SK-N-SH treated with all-trans-retinoic acid at 6 μM for 48 hours (cell line): ENCODE results near the gene BATF.
A peak's percentile ranks its signal among the peaks of the same experiment; 100 is the strongest.

Experiments
- ATAC-seq: fragments of 200-7000 bp; cut with Tn5 transposase; 3 replicates; pipeline ENCODE4 v1.9.1; 2020; ENCODE audit warnings: mild to moderate bottlenecking, moderate library complexity
- ARNTL ChIP-seq: fragments of 450-650 bp; formaldehyde crosslinking; IDR thresholded peaks from 2 replicates; pipeline ENCODE4 v1.5.0; 2020; ENCODE audit warnings: low read depth, mild to moderate bottlenecking, moderate library complexity, borderline replicate concordance
- BACH2 ChIP-seq: fragments of 250-450 bp; sonication (Bioruptor Pico); IDR thresholded peaks from 2 replicates; pipeline ENCODE4 v1.9.0; 2021; ENCODE audit warnings: mild to moderate bottlenecking, borderline replicate concordance
- CSDC2 ChIP-seq: fragments of 250-450 bp; sonication (Bioruptor Pico); IDR thresholded peaks from 2 replicates; pipeline ENCODE4 v1.5.0; 2020; ENCODE audit warnings: mild to moderate bottlenecking, moderate library complexity
- ESRRG ChIP-seq: fragments of 250-450 bp; sonication (Bioruptor Pico); IDR thresholded peaks from 2 replicates; pipeline ENCODE4 v1.6.1; 2021; ENCODE audit warnings: mild to moderate bottlenecking
- GLIS3 ChIP-seq: fragments of 250-450 bp; sonication (Bioruptor Pico); IDR thresholded peaks from 2 replicates; pipeline ENCODE4 v1.5.0; 2020; ENCODE audit warnings: mild to moderate bottlenecking, moderate library complexity
- ISL1 ChIP-seq: fragments of 250-450 bp; sonication (Bioruptor Pico); IDR thresholded peaks from 2 replicates; pipeline ENCODE4 v2.1.2; 2022; ENCODE audit warnings: mild to moderate bottlenecking, moderate library complexity
- OSR1 ChIP-seq: fragments of 250-450 bp; sonication (Bioruptor Pico); IDR thresholded peaks from 2 replicates; pipeline ENCODE4 v1.8.0; 2022; ENCODE audit warnings: moderate library complexity, mild to moderate bottlenecking, inconsistent platforms
- PPARA ChIP-seq: fragments of 250-450 bp; sonication (Bioruptor Pico); IDR thresholded peaks from 2 replicates; pipeline ENCODE4 v1.5.0; 2020; ENCODE audit warnings: mild to moderate bottlenecking, borderline replicate concordance
- RARB ChIP-seq: fragments of 250-450 bp; sonication (Bioruptor Pico); IDR thresholded peaks from 2 replicates; pipeline ENCODE4 v1.8.0; 2021; ENCODE audit warnings: mild to moderate bottlenecking, moderate library complexity
- SNAI2 ChIP-seq: fragments of 250-450 bp; sonication (Bioruptor Pico); IDR thresholded peaks from 2 replicates; pipeline ENCODE4 v1.5.0; 2020; ENCODE audit warnings: mild to moderate bottlenecking, moderate library complexity
- TOX ChIP-seq: fragments of 250-450 bp; sonication (Bioruptor Pico); IDR thresholded peaks from 2 replicates; pipeline ENCODE4 v1.8.0; 2021; ENCODE audit warnings: mild to moderate bottlenecking, moderate library complexity, borderline replicate concordance
- ZFP3 ChIP-seq: fragments of 250-450 bp; sonication (Bioruptor Pico); IDR thresholded peaks from 2 replicates; pipeline ENCODE4 v1.5.0; 2020; ENCODE audit warnings: mild to moderate bottlenecking, moderate library complexity
- ZFP30 ChIP-seq: fragments of 450-650 bp; formaldehyde crosslinking; IDR thresholded peaks from 2 replicates; pipeline ENCODE4 v1.5.0; 2022; ENCODE audit warnings: mild to moderate bottlenecking, moderate library complexity
- ZNF565 ChIP-seq: fragments of 450-650 bp; formaldehyde crosslinking; conservative IDR thresholded peaks from 2 replicates; pipeline ENCODE4 v1.5.0; 2020; ENCODE audit warnings: low read depth, mild to moderate bottlenecking, moderate library complexity
- ZNF70 ChIP-seq: fragments of 450-650 bp; formaldehyde crosslinking; IDR thresholded peaks from 2 replicates; pipeline ENCODE4 v1.5.0; 2020; ENCODE audit warnings: mild to moderate bottlenecking, moderate library complexity
- ZNF8 ChIP-seq: fragments of 450-650 bp; formaldehyde crosslinking; IDR thresholded peaks from 2 replicates; pipeline ENCODE4 v1.5.0; 2020; ENCODE audit warnings: mild to moderate bottlenecking, moderate library complexity
- TF ChIP-seq, protein P1 (sequence below): fragments of 250-450 bp; sonication (Bioruptor Pico); IDR thresholded peaks from 2 replicates; pipeline ENCODE4 v1.8.0; 2021; ENCODE audit warnings: low read depth, mild to moderate bottlenecking, moderate library complexity, borderline replicate concordance
- TF ChIP-seq, protein P2 (sequence below): fragments of 250-450 bp; sonication (Bioruptor Pico); IDR thresholded peaks from 2 replicates; pipeline ENCODE4 v1.5.1; 2020; ENCODE audit warnings: low read depth, mild to moderate bottlenecking, moderate library complexity
- TF ChIP-seq, protein P3 (sequence below): fragments of 250-450 bp; sonication (Bioruptor Pico); IDR thresholded peaks from 2 replicates; pipeline ENCODE4 v1.5.0; 2020; ENCODE audit warnings: mild to moderate bottlenecking, moderate library complexity
- TF ChIP-seq, protein P4 (sequence below): fragments of 250-450 bp; sonication (Bioruptor Pico); IDR thresholded peaks from 2 replicates; pipeline ENCODE4 v1.5.1; 2021; ENCODE audit warnings: mild to moderate bottlenecking, moderate library complexity

BATF gene

DNA sequence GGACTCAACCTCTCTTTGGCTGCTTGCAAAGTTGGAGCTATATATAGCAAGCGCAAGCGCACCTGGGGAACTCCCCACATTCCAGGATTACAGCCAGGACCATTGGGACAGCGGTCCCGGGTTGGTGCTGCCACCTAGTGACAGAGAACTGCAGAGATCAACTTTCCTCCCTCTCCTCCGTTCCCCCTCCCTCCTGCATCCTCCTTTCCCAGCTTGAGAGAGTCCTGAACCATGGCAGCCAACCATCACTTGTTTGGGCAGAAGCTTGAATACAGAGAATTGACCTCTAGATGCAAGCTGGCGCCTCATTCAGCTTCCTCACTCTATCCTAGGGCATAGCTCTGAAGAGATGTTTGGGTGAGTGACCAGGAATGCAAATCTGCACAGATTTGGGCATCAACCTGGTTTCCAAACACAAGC lies 38.8 kb downstream of the BATF start:
- peak; percentile 96 for ATAC-seq
- TF ChIP-seq ESRRG (CRISPR knock-in tag) (no peak), ZFP3 (CRISPR knock-in tag) (no peak)
- TF ChIP-seq, protein P1, sequence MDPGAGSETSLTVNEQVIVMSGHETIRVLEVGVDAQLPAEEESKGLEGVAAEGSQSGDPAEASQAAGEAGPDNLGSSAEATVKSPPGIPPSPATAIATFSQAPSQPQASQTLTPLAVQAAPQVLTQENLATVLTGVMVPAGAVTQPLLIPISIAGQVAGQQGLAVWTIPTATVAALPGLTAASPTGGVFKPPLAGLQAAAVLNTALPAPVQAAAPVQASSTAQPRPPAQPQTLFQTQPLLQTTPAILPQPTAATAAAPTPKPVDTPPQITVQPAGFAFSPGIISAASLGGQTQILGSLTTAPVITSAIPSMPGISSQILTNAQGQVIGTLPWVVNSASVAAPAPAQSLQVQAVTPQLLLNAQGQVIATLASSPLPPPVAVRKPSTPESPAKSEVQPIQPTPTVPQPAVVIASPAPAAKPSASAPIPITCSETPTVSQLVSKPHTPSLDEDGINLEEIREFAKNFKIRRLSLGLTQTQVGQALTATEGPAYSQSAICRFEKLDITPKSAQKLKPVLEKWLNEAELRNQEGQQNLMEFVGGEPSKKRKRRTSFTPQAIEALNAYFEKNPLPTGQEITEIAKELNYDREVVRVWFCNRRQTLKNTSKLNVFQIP (CRISPR knock-in tag): no peak

DNA sequence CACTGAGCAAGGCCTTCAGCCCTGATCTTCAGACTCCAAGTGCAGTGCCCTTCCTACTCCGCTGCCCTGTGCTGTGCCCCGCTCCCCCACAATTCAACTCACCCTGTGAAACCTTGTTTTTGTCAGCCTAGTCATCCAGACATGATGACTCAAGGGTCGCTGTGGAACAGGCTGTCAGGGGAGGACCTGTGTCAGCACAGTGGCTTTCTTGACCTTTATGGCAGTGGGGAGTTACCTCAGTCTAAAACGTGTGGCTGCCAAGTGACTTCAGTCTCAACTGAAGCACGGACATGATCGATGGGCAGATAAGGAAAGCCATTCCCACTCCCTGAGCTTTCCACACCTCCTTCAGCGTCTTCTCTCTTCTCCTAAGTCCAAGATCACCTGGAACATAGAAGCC lies 39.8 kb downstream of the BATF start:
- no peak for ATAC-seq
- no peak for TF ChIP-seq CSDC2 (CRISPR knock-in tag)
- TF ChIP-seq RARB (CRISPR knock-in tag): no peak

DNA sequence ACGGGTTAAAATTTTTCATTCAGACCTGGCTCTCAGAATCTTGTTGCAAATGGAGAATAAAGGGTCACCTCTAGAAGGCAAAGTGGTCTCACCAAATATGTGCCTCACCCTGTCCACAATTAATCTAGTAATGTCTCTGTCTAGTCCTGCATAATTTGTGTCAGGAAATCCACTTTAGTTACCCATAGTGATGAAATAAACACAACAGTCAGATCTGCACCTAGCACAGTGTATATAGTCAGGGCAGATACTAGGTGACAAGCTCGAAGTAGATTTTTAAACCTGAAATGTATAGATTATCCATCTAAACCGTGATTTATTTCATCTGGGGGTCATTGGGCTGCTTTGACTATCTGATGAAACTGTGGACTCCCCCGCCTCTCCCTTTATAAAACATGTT lies 40.2 kb downstream of the BATF start:
- no peak for ATAC-seq
- TF ChIP-seq, protein P2, sequence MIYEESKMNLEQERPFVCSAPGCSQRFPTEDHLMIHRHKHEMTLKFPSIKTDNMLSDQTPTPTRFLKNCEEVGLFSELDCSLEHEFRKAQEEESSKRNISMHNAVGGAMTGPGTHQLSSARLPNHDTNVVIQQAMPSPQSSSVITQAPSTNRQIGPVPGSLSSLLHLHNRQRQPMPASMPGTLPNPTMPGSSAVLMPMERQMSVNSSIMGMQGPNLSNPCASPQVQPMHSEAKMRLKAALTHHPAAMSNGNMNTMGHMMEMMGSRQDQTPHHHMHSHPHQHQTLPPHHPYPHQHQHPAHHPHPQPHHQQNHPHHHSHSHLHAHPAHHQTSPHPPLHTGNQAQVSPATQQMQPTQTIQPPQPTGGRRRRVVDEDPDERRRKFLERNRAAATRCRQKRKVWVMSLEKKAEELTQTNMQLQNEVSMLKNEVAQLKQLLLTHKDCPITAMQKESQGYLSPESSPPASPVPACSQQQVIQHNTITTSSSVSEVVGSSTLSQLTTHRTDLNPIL (CRISPR knock-in tag): no peak
- TF ChIP-seq, protein P3, sequence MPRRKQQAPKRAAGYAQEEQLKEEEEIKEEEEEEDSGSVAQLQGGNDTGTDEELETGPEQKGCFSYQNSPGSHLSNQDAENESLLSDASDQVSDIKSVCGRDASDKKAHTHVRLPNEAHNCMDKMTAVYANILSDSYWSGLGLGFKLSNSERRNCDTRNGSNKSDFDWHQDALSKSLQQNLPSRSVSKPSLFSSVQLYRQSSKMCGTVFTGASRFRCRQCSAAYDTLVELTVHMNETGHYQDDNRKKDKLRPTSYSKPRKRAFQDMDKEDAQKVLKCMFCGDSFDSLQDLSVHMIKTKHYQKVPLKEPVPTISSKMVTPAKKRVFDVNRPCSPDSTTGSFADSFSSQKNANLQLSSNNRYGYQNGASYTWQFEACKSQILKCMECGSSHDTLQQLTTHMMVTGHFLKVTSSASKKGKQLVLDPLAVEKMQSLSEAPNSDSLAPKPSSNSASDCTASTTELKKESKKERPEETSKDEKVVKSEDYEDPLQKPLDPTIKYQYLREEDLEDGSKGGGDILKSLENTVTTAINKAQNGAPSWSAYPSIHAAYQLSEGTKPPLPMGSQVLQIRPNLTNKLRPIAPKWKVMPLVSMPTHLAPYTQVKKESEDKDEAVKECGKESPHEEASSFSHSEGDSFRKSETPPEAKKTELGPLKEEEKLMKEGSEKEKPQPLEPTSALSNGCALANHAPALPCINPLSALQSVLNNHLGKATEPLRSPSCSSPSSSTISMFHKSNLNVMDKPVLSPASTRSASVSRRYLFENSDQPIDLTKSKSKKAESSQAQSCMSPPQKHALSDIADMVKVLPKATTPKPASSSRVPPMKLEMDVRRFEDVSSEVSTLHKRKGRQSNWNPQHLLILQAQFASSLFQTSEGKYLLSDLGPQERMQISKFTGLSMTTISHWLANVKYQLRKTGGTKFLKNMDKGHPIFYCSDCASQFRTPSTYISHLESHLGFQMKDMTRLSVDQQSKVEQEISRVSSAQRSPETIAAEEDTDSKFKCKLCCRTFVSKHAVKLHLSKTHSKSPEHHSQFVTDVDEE: no peak
- TF ChIP-seq CSDC2 (CRISPR knock-in tag) (no peak), ESRRG (CRISPR knock-in tag) (no peak), GLIS3 (CRISPR knock-in tag) (no peak), ZFP30 (no peak), PPARA (CRISPR knock-in tag) (no peak), ZNF565 (CRISPR knock-in tag) (no peak), ISL1 (CRISPR knock-in tag) (no peak), OSR1 (no peak), ZNF8 (CRISPR knock-in tag) (no peak)
- TF ChIP-seq, protein P4, sequence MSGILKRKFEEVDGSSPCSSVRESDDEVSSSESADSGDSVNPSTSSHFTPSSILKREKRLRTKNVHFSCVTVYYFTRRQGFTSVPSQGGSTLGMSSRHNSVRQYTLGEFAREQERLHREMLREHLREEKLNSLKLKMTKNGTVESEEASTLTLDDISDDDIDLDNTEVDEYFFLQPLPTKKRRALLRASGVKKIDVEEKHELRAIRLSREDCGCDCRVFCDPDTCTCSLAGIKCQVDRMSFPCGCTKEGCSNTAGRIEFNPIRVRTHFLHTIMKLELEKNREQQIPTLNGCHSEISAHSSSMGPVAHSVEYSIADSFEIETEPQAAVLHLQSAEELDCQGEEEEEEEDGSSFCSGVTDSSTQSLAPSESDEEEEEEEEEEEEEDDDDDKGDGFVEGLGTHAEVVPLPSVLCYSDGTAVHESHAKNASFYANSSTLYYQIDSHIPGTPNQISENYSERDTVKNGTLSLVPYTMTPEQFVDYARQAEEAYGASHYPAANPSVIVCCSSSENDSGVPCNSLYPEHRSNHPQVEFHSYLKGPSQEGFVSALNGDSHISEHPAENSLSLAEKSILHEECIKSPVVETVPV (CRISPR knock-in tag): no peak

DNA sequence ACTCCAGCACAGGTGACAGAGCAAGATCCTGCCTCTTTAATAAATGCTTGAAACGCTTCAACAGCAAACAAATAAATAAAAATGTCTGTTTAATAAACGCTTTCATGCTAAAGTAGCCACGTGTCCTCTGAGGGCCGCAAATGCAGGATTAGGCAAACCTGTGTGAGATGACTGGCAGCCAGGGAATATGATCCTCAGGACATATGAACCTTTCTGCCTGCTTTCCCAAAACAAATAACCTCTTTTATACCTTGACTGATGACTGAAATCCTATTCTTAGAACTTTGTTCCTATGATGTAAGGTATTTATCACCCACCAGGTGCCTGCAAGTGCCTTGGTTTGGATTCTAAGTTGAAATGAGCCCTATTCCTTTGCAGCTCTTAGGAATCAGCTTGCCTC lies 41.7 kb downstream of the BATF start:
- no peak for TF ChIP-seq ZNF8 (CRISPR knock-in tag)
- TF ChIP-seq ZFP3 (CRISPR knock-in tag): no peak
- TF ChIP-seq SNAI2 (CRISPR knock-in tag): no peak
- TF ChIP-seq ZNF565 (CRISPR knock-in tag): no peak
- ATAC-seq: no peak

DNA sequence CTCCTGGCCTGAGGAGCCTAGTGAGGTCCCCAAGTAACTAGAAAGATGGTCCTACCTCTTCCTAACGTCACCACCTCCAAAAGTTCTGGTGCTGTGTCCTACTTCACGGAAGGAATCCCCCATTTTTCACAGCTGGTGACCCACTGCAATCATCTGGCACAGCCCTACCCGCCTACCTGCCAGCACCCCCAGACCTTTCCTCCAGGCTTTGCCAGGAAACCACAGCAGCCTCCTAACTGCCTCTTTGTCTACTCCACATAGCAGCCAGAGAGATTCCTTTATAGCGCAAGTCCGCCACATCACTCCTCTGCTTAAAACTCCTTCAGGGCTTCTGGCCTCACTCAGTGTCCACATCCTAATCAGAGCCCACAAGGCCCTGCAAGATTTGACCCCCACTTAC lies 42.8 kb downstream of the BATF start:
- ATAC-seq: no peak
- TF ChIP-seq ARNTL (CRISPR knock-in tag) (no peak), ISL1 (CRISPR knock-in tag) (no peak), ZNF70 (CRISPR knock-in tag) (no peak), TOX (CRISPR knock-in tag) (no peak), OSR1 (no peak), GLIS3 (CRISPR knock-in tag) (no peak), BACH2 (no peak), SNAI2 (CRISPR knock-in tag) (no peak)
- TF ChIP-seq, protein P3: no peak
- TF ChIP-seq, protein P4 (CRISPR knock-in tag): no peak
- TF ChIP-seq, protein P2 (CRISPR knock-in tag): no peak
